ENCODE measurements around the gene SLC7A8.
"Not testable (repeated sequence)": the region's sequence is repeated elsewhere in the genome, so short reads cannot be mapped to it uniquely, and the experiment has no call there.

The SLC7A8 gene

GRCh38 chr14:23183479-23183878 is at the start of gene SLC7A8:
SLC7A8 (minus strand) TSS chr14:23183660; CDS start chr14:23182914, 746 bp downstream.
- DNase-seq, result peak; percentile 21 to 37

GRCh38 chr14:23232241-23232808 is 48.9 kb upstream of the SLC7A8 start:
- DNase-seq, result not testable (repeated sequence)

DNA sequence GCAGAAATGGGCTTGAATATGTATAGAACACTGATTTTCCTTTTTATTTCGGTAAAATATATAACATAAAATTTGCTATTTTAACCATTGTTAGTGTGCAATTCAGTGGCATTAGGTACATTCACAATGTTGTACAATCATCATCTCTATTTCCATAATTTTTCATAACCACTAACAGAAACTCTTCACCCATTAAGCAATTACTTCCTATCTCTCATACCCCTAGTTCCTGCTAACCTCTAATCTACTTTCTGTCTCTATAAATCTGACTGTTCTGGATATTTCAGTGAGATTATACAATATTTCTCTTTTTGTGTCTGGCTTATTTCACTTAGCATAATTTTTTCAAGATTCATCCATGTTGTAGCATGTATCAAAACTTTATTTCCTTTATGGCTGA is 45.4 kb upstream of the SLC7A8 start:
- DNase-seq, result no peak

DNA sequence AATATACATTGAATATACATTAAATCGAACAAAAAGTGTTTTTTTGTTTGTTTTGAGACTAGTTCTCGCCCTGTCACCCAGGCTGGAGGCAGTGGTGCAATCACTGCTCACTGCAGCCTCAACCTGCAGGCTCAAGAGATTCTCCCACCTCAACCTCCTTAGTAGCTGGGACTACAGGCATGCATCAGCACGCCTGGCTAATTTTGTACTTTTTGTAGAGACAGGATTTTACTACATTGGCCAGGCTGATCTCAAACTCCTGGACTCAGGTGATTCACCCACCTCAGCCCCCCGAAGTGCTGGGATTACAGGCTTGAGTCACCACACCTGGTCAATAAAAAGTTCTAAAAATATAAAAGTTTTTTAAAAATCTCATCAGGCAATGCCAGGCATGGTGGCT is 44.1 kb upstream of the SLC7A8 start:
- no peak for DNase-seq

- DNase-seq, result not testable (repeated sequence)
These were observed 41.5 kb upstream of the SLC7A8 start for GRCh38 chr14:23224958-23225357.

- no peak for DNase-seq
These were observed 35.6 kb upstream of the SLC7A8 start for GRCh38 chr14:23219075-23219474.

- DNase-seq, result no peak
These were observed 33.9 kb upstream of the SLC7A8 start for GRCh38 chr14:23217032-23218020.

- no peak for DNase-seq
These were observed 32.0 kb upstream of the SLC7A8 start for GRCh38 chr14:23215421-23215820.

DNA sequence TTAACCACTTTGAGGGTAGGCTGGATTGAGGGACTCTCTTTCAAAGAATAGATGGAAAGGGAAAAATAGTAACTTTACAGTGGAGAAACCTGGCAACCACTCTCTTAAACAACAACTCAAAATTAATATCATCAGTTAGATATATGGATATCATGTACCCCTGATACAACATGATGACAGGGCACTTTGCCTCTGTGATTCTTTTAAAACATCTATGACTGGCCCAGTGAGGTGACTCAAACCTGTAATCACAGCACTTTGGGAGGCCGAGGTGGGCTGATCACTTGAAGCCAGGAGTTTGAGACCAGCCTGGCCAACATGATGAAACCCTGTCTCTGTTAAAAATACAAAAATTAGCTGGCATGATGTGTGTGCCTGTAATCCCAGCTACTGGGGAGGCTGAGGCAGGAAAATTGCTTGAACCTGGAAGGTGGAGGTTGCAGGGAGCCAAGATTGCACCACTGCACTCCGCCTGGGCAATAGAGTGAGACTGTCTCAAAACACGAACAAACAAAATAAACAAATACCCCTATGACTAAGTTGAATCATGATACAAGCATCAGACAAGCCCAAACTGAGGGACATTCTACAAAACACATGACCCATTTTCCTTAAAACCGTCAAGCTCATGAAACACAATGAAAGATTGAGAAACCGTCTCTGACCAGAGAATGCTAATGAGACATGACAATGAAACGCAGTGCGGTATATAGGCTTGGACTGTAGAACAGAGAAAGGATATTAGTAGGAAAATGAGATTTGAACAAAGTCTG is 26.4 kb upstream of the SLC7A8 start:
- no peak for DNase-seq

DNA sequence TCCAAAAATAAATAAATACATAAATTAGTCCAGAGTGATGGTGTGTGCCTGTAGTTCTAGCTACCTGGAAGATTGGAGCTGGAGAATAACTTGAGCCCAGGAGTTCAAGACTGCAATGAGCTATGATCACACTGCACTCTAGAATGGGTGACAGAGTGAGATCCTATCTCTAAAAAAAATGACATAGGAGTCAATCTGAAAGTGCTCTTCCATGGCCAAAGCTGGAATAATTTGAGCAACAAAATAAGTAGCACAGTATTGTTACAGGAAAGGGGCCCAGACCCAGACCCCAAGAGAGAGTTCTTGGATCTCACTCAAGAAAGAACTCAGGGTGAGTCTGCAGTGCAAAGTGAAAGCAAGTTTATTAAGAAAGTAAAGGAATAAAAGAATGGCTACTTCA is 24.9 kb upstream of the SLC7A8 start:
- no peak for DNase-seq

DNA sequence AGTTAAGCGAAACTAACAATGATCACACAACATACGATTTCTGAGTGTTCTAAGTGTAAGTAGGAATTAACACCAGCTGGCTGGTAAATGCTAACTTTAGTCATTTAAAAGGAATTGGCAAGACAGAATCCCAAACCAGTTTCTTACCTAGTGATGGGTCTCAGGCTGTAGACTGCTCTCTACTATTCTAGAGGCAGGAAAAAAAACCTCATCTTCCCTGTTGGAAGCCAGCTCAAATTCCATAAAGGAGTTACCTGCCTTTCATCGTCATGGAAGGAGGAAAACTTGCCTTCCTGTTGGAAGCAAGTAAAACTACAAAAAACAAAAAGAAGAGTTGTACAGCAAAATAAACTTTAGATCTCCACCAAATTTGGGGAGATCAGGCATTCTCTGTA is 23.7 kb upstream of the SLC7A8 start:
- DNase-seq, result no peak

DNA sequence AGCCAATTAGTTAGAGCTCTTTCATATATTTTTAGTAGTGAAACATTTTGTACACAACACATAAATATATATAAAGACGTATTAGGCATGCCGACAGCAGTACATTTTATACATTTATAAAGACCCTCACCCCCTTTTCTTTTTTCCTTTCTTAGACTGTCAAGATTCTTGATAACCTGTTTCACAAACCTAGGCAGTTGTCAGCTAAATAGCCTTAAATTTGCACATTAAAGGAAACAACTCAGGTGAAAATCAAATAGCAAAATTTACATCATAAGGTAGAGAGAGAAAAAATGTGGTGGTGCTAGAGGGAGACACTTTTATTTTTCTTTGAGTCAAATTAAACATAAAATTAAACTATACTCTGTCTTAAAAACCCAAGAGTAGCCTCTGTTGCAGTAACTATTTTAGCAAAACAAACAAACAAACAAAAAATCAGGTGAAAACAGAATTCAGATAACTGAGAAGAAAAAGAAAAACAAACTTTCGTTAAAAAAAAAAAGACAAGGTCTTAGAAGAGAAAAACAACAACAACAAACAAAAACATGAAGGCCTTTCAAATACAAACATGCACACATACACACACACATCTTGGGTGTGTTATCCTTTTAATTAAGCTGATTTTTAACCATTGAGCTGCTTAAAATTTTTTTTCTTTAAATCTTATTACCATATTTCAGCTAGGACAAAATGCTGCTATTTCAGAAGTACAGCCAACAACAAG is 23.1 kb upstream of the SLC7A8 start:
- DNase-seq, result no peak

DNA sequence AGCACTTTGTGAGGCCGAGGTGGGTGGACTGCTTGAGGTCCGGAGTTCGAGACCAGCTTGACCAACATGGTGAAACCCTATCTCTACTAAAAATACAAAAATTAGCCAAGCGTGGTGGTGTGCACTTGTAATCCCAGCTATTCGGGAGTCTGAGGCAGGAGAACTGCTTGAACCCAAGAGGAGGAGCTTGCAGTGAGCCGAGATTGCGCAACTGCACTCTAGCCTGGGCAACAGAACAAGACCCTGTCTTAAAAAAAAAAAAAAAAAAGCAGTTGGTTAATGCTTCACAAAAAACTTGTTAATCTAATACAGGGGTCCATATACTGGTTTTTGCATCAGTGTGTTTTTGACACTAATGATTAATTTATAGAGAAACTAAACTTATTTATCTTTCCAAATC is 18.5 kb upstream of the SLC7A8 start:
- no peak for DNase-seq

DNA sequence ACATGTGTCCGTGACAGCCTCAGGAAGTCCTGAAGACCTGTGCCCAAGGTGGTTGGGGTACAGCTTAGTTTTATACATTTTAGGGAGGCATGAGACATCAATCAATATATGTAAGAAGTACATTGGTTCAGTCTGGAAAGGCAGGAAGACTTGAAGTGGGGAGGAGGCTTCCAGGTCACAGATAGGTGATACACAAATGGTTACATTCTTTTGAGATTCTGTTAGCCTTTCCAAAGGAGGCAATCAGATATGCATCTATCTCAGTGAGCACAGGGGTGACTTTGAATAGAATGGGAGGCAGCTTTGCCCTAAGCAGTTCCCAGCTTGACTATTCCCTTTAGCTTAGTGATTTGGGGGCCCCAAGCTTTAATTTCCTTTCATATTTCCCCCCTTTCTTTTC is 15.7 kb upstream of the SLC7A8 start:
- not testable (repeated sequence) for DNase-seq

GRCh38 chr14:23196487-23196886 is 13.0 kb upstream of the SLC7A8 start:
- DNase-seq, result not testable (repeated sequence)

GRCh38 chr14:23195552-23196101 is 12.2 kb upstream of the SLC7A8 start:
- no peak for DNase-seq

GRCh38 chr14:23193432-23193831 is 10.0 kb upstream of the SLC7A8 start:
- no peak for DNase-seq

- DNase-seq, result no peak
These were observed 4.5 kb upstream of the SLC7A8 start for GRCh38 chr14:23187925-23188324.

GRCh38 chr14:23186913-23187654 is 3.6 kb upstream of the SLC7A8 start:
- peak in 1 of 2 experiments; percentile 19 for DNase-seq

- DNase-seq, result no peak
These were observed 1.6 kb upstream of the SLC7A8 start for GRCh38 chr14:23185063-23185462.

GRCh38 chr14:23183158-23183470 is 346 bp downstream of the SLC7A8 start:
- no peak for DNase-seq

All from activated CD4-positive, alpha-beta T cell treated with anti-CD3 and anti-CD28 coated beads, Interleukin-2, amount 50 U/mL, for 48 hours (primary cell).